HG02870 (cell line): ENCODE results near the gene ASTN2.

Experiments used
- ATAC-seq: cut with Tn5 transposase; IDR thresholded peaks from one replicate; pipeline ENCODE4 v1.9.1; 2021; ENCODE audit warnings: mild to moderate bottlenecking, moderate library complexity; ENCODE audit not compliant: unreplicated experiment

ASTN2 gene

GRCh38 chr9:116688806-116689485 is 725.9 kb downstream of the ASTN2 start:
- ATAC-seq = no peak

- no peak for ATAC-seq
Observed at GRCh38 chr9:116687754-116688135, 727.1 kb downstream of the ASTN2 start.

- peak; percentile 94 for ATAC-seq
Observed at GRCh38 chr9:116687074-116687753, 727.6 kb downstream of the ASTN2 start, which contains the start of gene TRIM32. Gene TRIM32 (plus strand): TSS chr9:116687305. CDS start chr9:116697743, 10,438 bp downstream.

- peak; percentile 16 for ATAC-seq
Observed at GRCh38 chr9:116686693-116687073, 728.2 kb downstream of the ASTN2 start.

- peak; percentile 1 for ATAC-seq
Observed at GRCh38 chr9:116686135-116686534, 728.7 kb downstream of the ASTN2 start.

GRCh38 chr9:116685166-116685565 is 729.7 kb downstream of the ASTN2 start:
- ATAC-seq = no peak

- no peak for ATAC-seq
Observed at GRCh38 chr9:116683535-116683934, 731.3 kb downstream of the ASTN2 start.

GRCh38 chr9:116674210-116674980 is 740.5 kb downstream of the ASTN2 start:
- no peak for ATAC-seq

- no peak for ATAC-seq
Observed at GRCh38 chr9:116673375-116673774, 741.5 kb downstream of the ASTN2 start.

GRCh38 chr9:116671605-116672004 is 743.3 kb downstream of the ASTN2 start:
- ATAC-seq = peak; percentile 53

GRCh38 chr9:116668970-116669695 is 745.7 kb downstream of the ASTN2 start:
- ATAC-seq = no peak

GRCh38 chr9:116663581-116663980 is 751.3 kb downstream of the ASTN2 start:
- ATAC-seq = no peak

- no peak for ATAC-seq
Observed at GRCh38 chr9:116662646-116663310, 752.1 kb downstream of the ASTN2 start.

GRCh38 chr9:116661037-116661954 is 753.6 kb downstream of the ASTN2 start:
- ATAC-seq = peak; percentile 96

- no peak for ATAC-seq
Observed at GRCh38 chr9:116658265-116658664, 756.6 kb downstream of the ASTN2 start.

- ATAC-seq = no peak
Observed at GRCh38 chr9:116656977-116657376, 757.9 kb downstream of the ASTN2 start.

- no peak for ATAC-seq
Observed at GRCh38 chr9:116656501-116656971, 758.3 kb downstream of the ASTN2 start.

- no peak for ATAC-seq
Observed at GRCh38 chr9:116654059-116654355, 760.9 kb downstream of the ASTN2 start.

- ATAC-seq = no peak
Observed at GRCh38 chr9:116653348-116654058, 761.4 kb downstream of the ASTN2 start.
